CD4-positive, alpha-beta T cell treated with Interleukin-15 for 1 hour (primary cell): ENCODE results near the gene CTNNA2.

Source experiments
- DNase-seq: peaks from one replicate; pipeline ENCODE4 v3.0.0-alpha.2; 2020

Gene CTNNA2

GRCh38 chr2:80242355-80242910 is 729.6 kb downstream of the CTNNA2 start:
- DNase-seq, result no peak

GRCh38 chr2:80244905-80245584 is 732.2 kb downstream of the CTNNA2 start:
- no peak for DNase-seq

GRCh38 chr2:80246534-80246933 is 733.7 kb downstream of the CTNNA2 start:
- DNase-seq, result no peak

- DNase-seq, result no peak
Measured at GRCh38 chr2:80247339-80247738, 734.5 kb downstream of the CTNNA2 start.

- DNase-seq, result no peak
Measured at GRCh38 chr2:80248146-80248545, 735.3 kb downstream of the CTNNA2 start.

GRCh38 chr2:80252294-80252986 is 739.6 kb downstream of the CTNNA2 start:
- no peak for DNase-seq

GRCh38 chr2:80255918-80256781 is 743.3 kb downstream of the CTNNA2 start:
- no peak for DNase-seq

GRCh38 chr2:80256782-80257167 is 743.9 kb downstream of the CTNNA2 start:
- no peak for DNase-seq

GRCh38 chr2:80257450-80257849 is 744.6 kb downstream of the CTNNA2 start:
- DNase-seq, result no peak

GRCh38 chr2:80258341-80258740 is 745.5 kb downstream of the CTNNA2 start:
- no peak for DNase-seq

GRCh38 chr2:80258793-80259192 is 745.9 kb downstream of the CTNNA2 start:
- DNase-seq, result no peak

GRCh38 chr2:80259292-80259691 is 746.4 kb downstream of the CTNNA2 start:
- no peak for DNase-seq

GRCh38 chr2:80266231-80266630 is 753.4 kb downstream of the CTNNA2 start:
- DNase-seq, result no peak

- DNase-seq, result no peak
Measured at GRCh38 chr2:80269806-80270205, 757.0 kb downstream of the CTNNA2 start.

- no peak for DNase-seq
Measured at GRCh38 chr2:80280598-80280997, 767.7 kb downstream of the CTNNA2 start.

GRCh38 chr2:80281049-80281448 is 768.2 kb downstream of the CTNNA2 start:
- no peak for DNase-seq

GRCh38 chr2:80288576-80288975 is 775.7 kb downstream of the CTNNA2 start:
- no peak for DNase-seq

GRCh38 chr2:80291656-80292055 is 778.8 kb downstream of the CTNNA2 start:
- DNase-seq, result no peak

GRCh38 chr2:80292474-80292873 is 779.6 kb downstream of the CTNNA2 start:
- DNase-seq, result no peak

- DNase-seq, result no peak
Measured at GRCh38 chr2:80293039-80293438, 780.2 kb downstream of the CTNNA2 start.

GRCh38 chr2:80298954-80299353 is 786.1 kb downstream of the CTNNA2 start:
- DNase-seq, result no peak

- no peak for DNase-seq
Measured at GRCh38 chr2:80299661-80300060, 786.8 kb downstream of the CTNNA2 start.

GRCh38 chr2:80300346-80300745 is 787.5 kb downstream of the CTNNA2 start:
- DNase-seq, result no peak
